GM15510 (cell line): ENCODE measurements around the gene GJB5.

ENCODE experiments used
- POLR2A ChIP-seq: IDR thresholded peaks from 3 replicates; pipeline ENCODE4 v1.6.1; 2011; ENCODE audit warnings: borderline replicate concordance; ENCODE audit not compliant: insufficient read length; ENCODE audit errors: extremely low read depth

Gene GJB5

GRCh38 chr1:34794001-34794789 lies 39.3 kb downstream of the GJB5 start:
- TF ChIP-seq POLR2A, result no peak

DNA sequence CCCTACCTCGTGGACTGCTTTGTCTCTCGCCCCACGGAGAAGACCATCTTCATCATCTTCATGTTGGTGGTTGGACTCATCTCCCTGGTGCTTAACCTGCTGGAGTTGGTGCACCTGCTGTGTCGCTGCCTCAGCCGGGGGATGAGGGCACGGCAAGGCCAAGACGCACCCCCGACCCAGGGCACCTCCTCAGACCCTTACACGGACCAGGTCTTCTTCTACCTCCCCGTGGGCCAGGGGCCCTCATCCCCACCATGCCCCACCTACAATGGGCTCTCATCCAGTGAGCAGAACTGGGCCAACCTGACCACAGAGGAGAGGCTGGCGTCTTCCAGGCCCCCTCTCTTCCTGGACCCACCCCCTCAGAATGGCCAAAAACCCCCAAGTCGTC lies 39.9 kb downstream of the GJB5 start:
- TF ChIP-seq POLR2A, result no peak

GRCh38 chr1:34795916-34796315 lies 41.1 kb downstream of the GJB5 start:
- TF ChIP-seq POLR2A, result no peak

- no peak for TF ChIP-seq POLR2A
Measured at GRCh38 chr1:34796990-34797389, 42.1 kb downstream of the GJB5 start.

DNA sequence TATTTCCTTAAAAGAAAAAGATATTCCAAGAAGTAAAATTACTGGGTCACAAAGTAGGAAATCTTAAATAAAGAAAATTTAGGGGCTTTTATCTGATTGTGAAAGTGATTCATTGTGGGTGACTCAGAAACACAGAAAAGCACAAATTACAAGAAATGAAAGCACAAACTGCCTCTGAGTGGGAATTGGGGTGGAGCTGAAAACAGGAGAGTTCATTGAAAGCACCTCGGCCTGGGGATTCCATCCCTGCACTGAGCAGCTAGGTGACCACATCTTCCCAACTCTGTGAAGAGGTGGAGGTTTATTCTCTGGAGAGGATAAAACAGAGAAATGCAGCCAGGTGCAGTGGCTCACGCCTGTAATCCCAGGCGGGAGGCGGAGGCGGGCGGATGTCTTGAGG lies 45.4 kb downstream of the GJB5 start:
- no peak for TF ChIP-seq POLR2A

GRCh38 chr1:34803770-34804169 lies 48.9 kb downstream of the GJB5 start:
- TF ChIP-seq POLR2A, result no peak

- TF ChIP-seq POLR2A, result no peak
Measured at GRCh38 chr1:34806396-34806795, 51.5 kb downstream of the GJB5 start.
